KG1 (cell line): Measurements from ENCODE around the gene CD2BP2.
"Not testable (repeated sequence)": the region's sequence is repeated elsewhere in the genome, so short reads cannot be mapped to it uniquely, and the experiment has no call there.

Experiments
- DNase-seq: peaks from one replicate; lab custom pipeline; 2025; lab: John Stamatoyannopoulos, UW

The CD2BP2 gene

DNA sequence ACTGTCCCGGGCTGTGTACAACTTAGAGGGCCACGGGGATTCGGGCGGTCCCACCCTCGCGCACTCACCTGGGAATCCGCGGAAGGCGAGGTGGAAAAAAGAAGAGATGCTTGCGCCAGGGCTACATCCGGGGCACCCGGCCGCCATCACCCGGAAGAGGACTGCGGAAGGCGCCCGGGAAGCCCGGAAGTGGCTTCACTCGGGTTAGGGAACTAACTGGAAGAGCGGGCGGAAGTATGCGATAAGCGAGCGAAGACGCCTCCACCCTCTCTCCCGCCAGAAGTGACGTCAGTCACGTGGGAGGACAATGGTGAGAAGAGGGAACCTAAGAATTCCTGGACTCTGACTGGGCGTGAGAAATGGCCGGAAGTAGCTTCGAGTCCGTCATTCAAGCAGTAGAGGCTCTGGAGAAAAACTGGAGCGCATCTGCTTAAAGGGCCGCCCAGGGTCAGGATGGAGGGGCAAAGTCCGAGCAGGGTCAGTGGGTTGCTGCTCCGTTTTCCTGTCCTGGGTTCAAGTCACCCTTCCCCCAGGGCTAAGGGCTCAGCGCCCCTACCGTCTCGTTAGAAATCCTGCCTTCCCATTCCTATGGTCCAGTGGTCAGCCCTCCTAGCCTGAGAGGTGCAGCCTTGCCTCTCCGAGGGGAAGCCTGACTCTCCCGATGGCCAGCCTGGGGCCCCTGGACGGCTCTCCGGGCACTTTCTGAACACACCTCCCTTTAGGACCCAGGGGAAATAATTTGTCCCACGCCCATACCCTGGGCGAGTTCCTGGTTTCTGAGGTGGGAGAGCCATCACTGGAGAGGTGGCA lies at the start of gene CD2BP2:
Gene CD2BP2, minus strand, starts transcription at position 165 of the 810 bp plus-strand sequence. CDS start 627 bp downstream, outside the sequence.
- peak; percentile 86 for DNase-seq

DNA sequence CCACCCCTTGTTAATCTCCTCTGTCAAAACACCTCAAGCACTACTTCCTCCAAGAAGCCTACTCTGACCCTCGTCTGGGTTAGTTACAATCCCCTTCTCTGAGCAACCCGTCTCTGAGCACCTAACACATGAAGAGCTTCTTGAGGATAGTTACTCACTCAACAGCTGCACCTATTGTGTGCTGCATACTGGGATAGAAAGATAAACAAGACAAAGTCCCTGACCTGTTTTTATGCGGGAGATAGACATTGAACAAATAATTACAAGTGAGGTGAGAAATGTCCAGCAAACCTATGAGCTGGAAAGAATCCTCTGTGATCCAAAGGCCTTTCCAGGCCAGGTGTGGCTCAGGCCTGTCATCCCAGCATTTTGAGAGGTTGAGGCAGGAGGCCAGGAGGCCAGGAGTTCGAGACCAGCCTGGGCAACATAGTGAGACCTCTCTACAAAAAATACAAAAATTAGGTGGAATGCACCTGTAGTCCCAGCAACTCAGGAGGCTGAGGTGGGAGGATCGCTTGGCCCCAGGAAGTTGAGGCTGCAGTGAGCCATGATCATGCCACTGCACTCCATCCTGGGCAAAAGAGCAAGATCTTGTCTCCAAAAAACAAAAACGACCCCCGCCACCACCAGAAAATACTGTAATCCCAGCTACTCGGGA lies 46.8 kb upstream of the CD2BP2 start:
- no peak for DNase-seq

DNA sequence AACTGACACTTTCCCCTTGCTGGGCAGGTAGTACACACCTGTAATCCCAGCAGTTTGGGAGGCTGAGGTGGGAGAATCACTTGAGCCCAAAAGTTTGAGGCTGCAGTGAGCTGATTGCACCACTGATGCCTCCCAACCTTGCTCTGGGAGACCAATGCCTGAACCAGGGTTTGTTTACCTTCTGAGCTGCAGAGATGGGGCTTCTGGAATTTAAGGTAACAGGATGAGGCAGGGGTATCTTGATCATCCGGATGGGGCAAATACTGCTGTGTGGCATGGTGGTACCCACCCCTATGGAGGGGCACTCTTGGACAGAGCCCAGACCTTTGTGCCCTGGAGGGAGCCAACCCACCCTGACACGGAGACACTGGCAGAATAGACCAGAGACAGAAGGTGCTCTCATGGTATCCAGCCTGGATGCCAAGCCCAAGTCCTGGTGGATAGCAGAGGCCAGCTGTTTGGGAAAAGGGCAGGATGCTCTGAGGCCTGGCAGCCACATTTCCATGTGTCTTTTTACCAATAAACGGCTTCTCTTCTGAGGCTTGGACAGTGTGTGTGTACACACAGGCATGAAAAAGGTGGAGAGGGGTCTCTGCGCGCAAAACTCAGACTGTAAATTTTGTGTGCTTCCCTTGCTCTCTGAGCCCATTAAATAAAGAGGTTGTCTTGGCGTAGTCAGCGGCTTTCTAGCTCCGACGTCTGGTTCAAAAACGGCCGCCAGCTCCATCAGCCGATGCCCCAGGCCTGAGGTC lies 44.5 kb upstream of the CD2BP2 start:
- no peak for DNase-seq

DNA sequence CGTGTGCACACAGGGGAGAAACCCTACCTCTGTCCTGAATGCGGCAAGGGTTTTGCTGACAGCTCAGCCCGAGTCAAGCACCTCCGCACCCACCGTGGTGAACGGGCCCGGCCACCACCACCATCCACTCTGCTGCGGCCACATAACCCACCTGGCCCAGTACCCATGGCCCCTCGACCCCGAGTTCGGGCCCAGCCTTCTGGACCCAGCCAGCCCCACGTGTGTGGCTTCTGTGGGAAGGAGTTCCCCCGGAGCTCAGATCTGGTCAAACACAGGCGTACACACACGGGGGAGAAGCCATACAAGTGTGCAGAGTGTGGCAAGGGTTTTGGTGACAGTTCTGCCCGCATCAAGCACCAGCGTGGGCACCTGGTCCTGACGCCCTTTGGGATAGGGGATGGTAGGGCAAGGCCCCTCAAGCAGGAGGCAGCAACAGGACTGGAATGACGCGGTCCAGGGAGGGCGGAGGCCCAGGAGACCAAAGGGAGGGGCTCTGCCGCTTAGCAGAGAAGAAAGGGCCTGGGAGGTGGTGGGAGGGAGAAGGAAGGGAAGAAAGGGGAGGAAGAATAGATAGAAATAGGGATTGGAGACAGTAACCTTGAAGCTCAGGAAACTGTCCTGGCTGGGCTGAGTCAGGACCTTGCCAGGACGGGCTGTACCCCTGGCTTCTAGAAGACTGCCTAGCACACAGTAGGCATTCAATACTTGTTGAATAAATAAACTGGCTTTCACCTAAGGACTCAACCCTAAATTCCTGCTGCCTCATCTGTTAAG lies 43.7 kb upstream of the CD2BP2 start:
- no peak for DNase-seq

DNA sequence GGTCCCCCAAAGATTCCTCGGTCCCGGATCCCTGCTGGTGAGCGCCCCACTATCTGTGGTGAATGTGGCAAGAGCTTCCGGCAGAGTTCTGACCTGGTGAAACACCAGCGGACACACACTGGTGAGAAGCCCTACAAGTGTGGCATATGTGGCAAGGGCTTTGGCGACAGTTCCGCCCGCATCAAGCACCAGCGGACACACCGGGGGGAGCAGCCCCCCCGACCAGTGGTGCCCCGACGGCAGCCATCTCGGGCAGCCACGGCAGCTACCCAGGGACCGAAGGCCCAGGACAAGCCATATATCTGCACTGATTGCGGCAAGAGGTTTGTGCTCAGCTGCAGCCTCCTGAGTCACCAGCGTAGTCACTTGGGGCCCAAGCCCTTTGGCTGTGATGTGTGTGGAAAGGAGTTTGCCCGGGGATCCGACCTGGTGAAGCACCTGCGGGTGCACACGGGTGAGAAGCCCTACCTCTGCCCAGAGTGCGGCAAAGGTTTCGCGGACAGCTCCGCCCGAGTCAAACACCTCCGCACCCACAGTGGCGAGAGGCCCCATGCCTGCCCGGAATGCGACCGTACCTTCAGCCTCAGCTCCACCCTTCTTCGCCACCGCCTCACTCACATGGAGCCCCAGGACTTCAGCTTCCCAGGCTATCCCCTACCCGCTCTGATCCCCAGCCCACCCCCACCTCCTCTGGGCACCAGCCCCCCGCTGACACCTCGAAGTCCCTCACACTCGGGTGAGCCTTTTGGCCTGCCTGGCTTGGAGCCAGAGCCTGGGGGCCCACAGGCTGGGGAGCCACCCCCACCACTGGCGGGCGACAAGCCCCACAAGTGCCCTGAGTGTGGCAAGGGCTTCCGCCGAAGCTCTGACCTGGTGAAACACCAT lies 42.9 kb upstream of the CD2BP2 start:
- no peak for DNase-seq

DNA sequence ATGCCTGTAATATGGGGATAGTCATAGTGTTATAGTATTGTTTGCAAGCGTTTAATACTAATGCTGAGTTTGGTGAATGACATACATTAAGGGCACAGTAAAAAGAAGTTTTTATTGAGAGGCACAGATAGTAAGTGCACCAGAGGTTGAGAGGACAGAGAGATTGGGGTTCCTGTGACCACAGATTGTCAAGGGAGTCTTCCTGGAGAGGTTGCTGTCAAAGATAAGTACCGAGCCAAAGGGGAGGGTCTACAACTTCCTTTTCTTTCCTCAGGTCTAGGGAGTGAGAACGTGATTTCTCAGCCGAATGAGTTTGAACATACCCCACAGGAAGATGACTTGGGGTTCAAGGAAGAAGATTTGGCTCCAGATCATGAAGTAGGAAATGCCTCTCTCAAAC lies 41.9 kb upstream of the CD2BP2 start:
- no peak for DNase-seq

DNA sequence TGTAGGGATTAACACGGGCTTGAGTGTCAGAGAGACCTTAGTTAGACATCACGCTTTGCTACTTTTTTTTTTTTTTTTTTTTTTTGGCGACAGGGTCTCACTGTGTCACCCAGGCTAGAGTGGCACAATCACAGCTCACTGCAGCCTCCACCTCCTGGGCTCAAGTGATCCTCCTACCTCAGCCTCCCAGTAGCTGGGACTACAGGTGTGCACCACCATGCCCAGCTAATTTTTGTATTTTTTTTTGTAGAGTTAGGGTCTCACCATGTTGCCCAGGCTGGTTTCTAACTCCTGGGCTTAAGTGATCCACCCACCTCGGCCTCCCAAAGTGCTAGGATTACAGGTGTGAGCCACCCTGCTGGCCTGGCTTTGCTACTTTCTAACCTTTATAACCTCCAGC lies 41.5 kb upstream of the CD2BP2 start:
- not testable (repeated sequence) for DNase-seq

DNA sequence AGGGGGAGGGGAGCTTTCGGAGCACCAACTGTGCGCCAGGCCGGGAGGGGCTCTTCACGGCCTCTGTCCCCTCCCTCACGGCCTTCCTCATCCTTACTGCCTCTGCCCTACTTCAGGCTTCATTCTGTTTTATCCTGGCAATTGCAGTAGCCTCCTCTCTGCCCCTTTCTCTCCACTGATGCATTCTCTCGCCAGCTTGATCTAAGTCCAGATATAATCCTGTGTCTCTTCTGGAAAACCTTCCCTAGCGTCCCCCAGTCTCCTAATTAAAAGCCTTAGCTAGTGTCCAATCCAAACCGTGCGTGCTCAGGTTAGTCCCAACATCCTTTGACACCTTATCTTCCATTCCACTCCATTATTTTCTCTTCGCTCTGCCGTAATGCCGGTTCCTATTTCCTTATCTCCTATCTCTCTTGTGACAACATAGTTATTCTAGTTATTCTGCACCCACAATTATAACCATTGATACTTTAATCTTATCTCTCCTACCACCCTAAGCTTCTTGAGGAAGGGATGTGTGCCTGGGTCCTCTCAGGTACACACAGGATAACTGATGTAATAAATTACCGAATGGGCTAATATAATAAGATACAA lies 41.0 kb upstream of the CD2BP2 start:
- DNase-seq: no peak

DNA sequence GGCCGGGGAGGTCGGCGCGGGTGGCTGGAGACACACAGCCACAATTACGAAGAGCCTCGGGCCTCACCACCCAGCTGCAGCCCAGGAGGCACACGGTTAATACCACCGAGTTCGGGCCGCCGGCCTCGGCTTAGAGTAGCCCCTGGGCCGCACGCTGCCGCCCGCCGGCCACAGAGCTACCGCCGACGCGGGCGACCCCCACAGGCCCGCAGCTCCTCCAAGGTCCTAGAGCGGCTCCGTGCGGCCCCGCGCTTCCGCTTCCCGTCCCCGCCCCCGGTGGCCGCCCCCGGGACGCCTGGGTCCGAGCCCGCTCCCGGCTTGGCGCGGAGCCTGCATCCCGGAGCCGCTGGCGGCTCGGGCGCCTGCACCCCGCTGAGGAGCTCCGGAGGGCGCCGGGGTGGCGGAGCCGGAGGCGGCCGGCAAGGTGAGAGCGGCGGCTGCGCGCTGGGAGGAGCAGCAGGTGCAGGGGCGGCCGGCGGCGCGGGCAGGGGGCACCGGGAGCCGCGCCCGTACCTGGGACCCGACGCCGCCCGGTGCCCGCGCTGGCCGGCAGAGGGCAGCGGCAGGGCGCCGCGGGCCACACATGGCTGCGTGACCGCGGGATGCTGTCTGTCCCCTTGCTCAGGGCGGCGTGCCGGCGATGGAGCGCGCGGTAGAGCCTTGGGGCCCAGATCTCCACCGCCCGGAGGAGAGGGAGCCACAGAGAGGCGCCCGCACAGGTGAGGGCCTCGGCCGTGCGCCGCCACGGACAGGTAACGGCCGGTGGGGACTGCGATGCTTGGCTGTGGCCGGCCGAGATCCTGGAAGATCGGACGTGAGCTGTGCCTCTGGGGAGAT lies 40.3 kb upstream of the CD2BP2 start, which contains the start of gene ZNF48:
Gene ZNF48, plus strand, starts transcription at position 266 of the 837 bp plus-strand sequence. Its CDS starts 375 bp downstream, at position 641.
- no peak for DNase-seq

DNA sequence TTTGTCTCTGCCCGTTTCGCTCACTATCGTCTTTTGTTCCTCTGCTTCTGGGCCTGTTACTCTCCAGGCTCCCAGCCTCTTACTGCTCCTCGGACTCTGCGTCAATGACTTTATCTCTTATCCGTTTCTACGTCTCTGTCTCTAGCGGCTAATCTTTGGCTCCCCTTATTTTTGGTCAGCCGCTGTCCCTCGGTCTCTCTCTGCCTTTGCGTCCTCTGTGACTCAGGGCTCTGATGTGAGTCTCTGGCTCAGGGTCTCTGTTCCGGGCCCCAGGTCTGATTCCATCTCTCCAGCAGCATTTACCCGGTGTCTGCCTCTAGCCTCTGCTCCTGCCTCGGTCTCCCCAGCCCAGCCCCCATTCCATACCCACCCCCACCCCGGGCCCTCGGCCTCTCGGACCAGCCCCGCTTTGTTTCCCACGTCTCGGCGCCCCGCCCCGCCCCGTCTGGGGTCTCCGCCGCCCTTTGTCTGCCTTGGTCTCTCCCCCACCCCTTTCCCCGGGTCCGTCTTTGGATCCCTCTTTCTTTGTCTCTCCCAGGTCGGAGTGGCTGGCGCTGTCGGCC lies 39.6 kb upstream of the CD2BP2 start:
- DNase-seq: no peak

DNA sequence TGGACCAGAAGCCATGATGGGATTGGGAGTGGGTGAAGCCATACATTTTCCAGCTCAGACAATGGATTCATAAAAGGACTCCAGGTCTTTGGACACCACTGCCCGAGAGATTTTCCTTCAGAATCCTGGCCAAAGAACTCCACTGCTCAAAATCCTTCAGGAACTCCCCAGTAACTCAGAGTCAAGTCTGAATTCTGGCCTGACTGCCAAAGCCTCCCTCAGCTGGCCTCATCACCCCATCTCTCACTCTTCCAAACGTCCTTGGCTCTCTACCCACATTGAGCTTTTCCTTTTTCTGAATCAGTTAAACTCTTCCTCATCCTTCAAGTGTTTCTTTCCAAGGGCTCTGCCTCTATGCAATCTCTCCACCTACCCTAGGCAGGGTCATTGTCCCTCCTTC lies 28.4 kb upstream of the CD2BP2 start:
- no peak for DNase-seq

DNA sequence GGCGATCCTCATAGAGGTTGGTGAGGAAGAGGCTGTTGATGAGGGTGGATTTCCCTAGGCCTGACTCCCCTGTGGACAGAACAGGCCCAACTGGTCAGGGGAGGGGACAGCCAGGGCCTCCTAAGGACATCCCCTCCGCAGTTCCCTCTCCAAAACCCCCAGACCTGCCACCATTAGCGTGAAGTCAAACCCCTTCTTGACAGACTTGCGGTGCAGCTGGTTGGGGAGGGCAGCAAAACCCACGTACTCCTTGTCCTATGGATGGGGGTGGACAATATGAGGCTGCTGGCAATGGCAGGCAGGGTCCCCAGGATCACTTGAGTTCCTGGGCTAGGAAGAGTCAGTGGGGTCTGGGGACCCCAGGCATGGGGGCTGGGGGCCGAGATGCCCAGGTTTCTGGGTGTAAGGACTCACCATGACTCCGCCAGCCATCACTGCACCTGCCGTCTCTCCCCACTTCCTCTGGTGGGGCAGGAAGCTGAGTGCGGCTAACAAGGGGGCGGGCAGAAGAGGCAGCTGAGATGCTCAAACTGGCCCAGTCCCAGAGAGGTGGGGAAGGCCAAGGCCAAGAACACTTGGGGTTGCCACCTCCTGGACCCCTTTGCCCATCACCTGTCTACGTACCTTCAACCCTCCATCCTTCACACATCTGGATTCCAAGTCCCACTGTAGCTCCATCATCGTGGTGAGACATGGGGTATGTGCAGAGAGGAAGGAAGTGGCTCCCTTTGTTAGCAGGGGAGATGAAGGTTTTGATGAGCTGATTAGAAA lies 27.2 kb upstream of the CD2BP2 start, which contains the start of gene SEPTIN1:
Gene SEPTIN1, minus strand, starts transcription at position 451 of the 771 bp plus-strand sequence. Its CDS starts 19 bp downstream, at position 432.
- DNase-seq: peak; percentile 24

DNA sequence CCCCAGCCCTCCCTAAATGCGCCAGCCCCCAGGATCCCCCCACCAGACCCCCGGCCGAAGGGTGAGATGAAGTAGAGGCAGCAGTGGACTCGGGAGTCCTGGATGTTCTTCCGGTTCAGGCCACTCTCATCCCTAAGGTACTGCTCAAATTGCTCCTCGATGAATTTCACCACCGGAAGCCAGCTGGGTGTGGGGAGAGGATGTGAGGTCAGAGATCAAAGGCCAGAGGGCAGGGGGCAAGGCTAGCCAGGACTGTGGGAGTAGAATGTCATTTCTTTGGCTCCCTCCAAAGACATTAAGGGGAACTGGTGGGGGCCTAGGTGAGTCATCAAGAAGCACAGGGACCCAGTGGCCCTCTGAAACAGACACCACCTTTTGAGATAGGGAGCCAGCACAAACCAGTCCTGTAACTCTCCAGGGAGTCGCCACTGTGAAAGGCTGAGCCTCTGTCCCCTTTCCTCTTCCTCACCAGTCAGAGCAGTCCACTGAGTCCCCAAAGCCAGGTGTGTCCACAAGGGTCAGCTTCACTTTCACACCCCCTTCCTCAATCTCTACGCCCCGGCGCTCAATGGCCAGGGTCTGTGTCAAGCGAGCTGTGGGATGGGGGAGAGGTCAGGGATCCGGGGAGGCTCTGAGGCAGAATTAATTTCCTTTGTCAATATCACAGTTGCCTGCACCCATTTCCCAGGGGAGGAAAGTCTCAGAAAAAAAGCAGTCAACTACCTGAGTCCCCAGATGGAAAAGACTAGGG lies 26.4 kb upstream of the CD2BP2 start:
- DNase-seq: no peak

DNA sequence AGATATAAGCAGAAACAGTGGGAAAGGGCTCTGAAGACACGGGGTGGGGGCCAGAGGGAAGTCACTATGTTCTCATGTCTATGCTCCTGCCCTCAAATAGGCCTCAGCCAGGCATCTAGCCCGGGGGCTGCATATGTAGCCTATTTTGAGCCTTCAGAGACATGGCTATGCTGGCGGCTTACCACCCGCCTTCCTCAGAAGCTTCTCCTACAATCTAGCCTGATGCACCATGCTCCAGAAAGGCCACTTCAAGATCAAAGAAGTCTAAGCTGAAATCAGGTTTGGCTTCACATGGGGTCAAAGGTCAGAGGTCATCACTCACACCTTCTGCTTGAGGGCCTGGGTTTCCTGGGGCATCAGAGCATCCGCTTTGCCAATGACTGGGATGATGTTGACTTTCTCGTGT lies 25.7 kb upstream of the CD2BP2 start:
- DNase-seq: no peak

DNA sequence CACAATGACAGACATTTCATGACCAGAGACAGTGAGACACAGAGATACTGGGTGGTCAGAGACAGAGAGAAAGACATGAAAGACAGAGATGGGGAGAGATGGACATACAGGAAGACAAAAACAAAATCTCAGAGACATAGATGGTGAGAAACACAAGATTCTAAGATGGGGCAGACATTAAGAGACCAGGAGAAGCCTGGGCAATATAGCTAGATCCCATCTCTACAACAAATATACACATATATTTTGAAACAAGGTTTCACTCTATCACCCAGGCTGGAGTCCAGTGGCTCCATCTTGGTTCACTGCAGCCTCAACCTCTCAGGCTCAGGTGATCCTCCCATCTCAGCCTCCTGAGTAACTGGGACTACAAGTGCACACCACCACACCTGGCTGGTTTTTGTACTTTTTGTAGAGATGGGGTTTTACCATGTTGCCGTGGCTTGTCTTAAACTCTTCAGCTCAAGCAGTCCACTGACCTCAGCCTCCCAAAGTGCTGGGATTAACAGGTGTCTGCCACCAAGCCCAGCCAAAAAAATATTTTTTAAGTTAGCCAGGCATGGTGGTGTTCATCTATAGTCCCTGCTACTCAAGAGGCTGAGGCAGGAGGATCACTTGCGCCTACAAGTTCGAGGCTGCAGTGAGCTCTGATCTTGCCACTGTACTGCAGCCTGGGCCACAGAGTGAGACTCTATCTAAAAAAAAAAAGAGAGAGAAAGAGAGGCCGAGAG lies 25.1 kb upstream of the CD2BP2 start:
- DNase-seq: no peak

DNA sequence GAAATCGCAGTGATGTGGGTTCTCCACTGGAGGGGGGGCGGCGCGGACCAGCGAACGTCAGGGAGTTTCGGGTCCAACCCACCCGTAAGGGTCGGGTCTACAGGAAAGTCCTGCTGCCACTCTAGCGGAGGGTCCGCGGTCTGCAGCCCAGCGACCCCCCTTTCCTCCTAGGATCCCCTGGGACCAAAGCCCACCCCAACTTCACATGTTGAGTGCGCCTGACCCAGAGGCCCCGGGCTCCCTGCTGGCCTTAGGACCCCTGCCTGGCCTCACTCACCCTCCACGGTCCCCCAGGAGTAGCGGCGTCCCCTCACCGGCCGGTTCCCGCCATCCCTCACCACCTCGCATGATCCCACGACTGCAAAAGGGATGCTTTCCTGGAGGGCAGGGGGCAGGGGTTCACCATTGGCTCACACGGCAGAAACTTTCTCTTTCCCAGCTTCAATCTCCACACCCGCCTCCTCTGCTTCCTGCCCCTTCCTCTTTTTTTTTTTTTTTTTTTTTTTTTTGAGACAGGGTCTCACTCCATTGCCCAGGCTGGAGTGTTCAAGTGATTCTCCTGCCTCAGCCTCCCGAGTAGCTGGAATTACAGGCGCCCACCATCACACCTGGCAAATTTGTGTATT lies 24.2 kb upstream of the CD2BP2 start:
- no peak for DNase-seq
